ENCODE data around the gene SLC51B. TPM values are rescaled to one million over a fixed set of nuclear protein-coding genes. Genes with fewer than 3 reads are reported as not detected.

The SLC51B gene
- total and polyA plus RNA-seq, 2 of the 4 experiments (the other 2 are of a cell fraction): not detected

- Histone ChIP-seq H3K4me3 (ENCODE audit: insufficient read depth, low read depth, low read length) (no peak overlapping the region), H3K4ac (ENCODE audit: low read depth, low read length) (no peak overlapping the region), H3K9ac (ENCODE audit: low read depth, low read length) (no peak overlapping the region), H2AK5ac (ENCODE audit: low read depth, low read length) (peak overlapping the region; percentile 12; the same call in 1 of the 2 replicates), H2BK15ac (ENCODE audit: low read depth, low read length) (no peak overlapping the region), H2BK120ac (ENCODE audit: low read depth, low read length) (no peak overlapping the region), H4K91ac (ENCODE audit: insufficient read depth, low read depth, low read length) (no peak overlapping the region), H3K27ac (ENCODE audit: insufficient read depth, low read length) (no peak overlapping the region), H3K23ac (ENCODE audit: low read depth, low read length) (no peak overlapping the region), H3K18ac (ENCODE audit: low read depth, low read length) (no peak overlapping the region), H4K8ac (ENCODE audit: low read depth in 2 of 2, low read length in 2 of 2) (no peak overlapping the region), H3K4me1 (ENCODE audit: control insufficient read depth, insufficient read depth, low read length) (peaks cover 11% of the 10 kb centered on the region; the same call in 1 of the 2 replicates), H3K14ac (replicated peaks; ENCODE audit: low read depth, low read length) (no peak overlapping the region), H3K56ac (ENCODE audit: extremely low read depth, insufficient read depth, low read length) (no peak overlapping the region), H2AK9ac (replicated peaks; ENCODE audit: low read depth, low read length, poor library complexity) (no peak overlapping the region), H3K36me3 (ENCODE audit: control insufficient read depth, insufficient read depth, low read length) (no peaks in the 10 kb centered on the region), H2AFZ (replicated peaks; ENCODE audit: low read length, poor library complexity) (no peak overlapping the region), H3K9me3 (ENCODE audit: control insufficient read depth, insufficient read depth, low read length) (peaks cover 5% of the 10 kb centered on the region; the same call in 1 of the 2 replicates), H3K79me1 (ENCODE audit: low read depth in 1 of 2, low read length in 2 of 2) (no peaks in the 10 kb centered on the region), H2BK20ac (ENCODE audit: low read depth, low read length) (no peak overlapping the region), H4K20me1 (ENCODE audit: insufficient read depth, low read length) (no peaks in the 10 kb centered on the region), H3K9me1 (ENCODE audit: insufficient read depth, low read length) (peaks cover 8% of the 10 kb centered on the region; the same call in 1 of the 2 replicates), H3K4me2 (ENCODE audit: low read depth, low read length) (no peak overlapping the region), H4K5ac (ENCODE audit: low read depth, low read length) (no peak overlapping the region), H3K27me3 (ENCODE audit: control insufficient read depth, insufficient read depth, low read length) (peaks cover 13% of the 10 kb centered on the region), H2BK5ac (ENCODE audit: low read depth, low read length, poor library complexity, severe bottlenecking) (no peak overlapping the region)
- 100% methylated on average over 2 of the region's 16 CpGs; no CpG with 5 or more reads in 1 of the 2 experiments for WGBS, 2 experiments (ENCODE audit: extremely low coverage in 2 of 2, insufficient read length in 1 of 2)
- in situ Hi-C loops (cut with MboI; ENCODE audit: low sequenced_read_pairs) (no loop called here), intact Hi-C loops (cut with micrococcal nuclease) (no loop called here), dilution Hi-C loops (cut with HindIII; ENCODE audit: low sequenced_read_pairs, unreplicated experiment) (no loop called here)
- ChIA-PET CTCF (no interaction called here), POLR2A (ENCODE audit: unreplicated experiment) (no interaction called here)
- no peak for TF ChIP-seq USF2 (IDR thresholded peaks at IDR 0.05; ENCODE audit: low read depth, low read length)
- TF ChIP-seq RFX5 (IDR thresholded peaks at IDR 0.05; ENCODE audit: low read depth, low read length): no peak
- TF ChIP-seq CHD1 (IDR thresholded peaks at IDR 0.05; ENCODE audit: low read depth, low read length): no peak
- TF ChIP-seq MXI1 (IDR thresholded peaks at IDR 0.05; ENCODE audit: borderline replicate concordance, low read depth, low read length): no peak
- ATAC-seq (ENCODE audit: low read depth) (no peak), DNase-seq (no peak)
- BruUV-seq (replicated peaks): no TSS peak
These were observed 13.5 kb downstream of the SLC51B start for GRCh38 chr15:65058394-65059368.

Data from IMR-90 (cell line).